Activated CD8-positive, alpha-beta T cell treated with anti-CD3 and anti-CD28 coated beads for 36 hours (primary cell): ENCODE data around the gene ANKRD40. TPM values are rescaled to one million over a fixed set of nuclear protein-coding genes. Genes with fewer than 3 reads are reported as not detected.
"Not testable (repeated sequence)": the region's sequence is repeated elsewhere in the genome, so short reads cannot be mapped to it uniquely, and the experiment has no call there.

ENCODE experiments used
- ATAC-seq: fragments of 200-7000 bp; cut with Tn5 transposase; one replicate; pipeline ENCODE4 v1.10.0; 2021; ENCODE audit warnings: mild to moderate bottlenecking, moderate library complexity
- CTCF ChIA-PET: fragments of 350-600 bp; sonication (Branson Sonifier 250); formaldehyde crosslinking; loops from one replicate; lab custom pipeline; 2021; ENCODE audit warnings: antibody characterized with exemption; lab: Charles Lee
- POLR2A ChIA-PET: fragments of 350-600 bp; sonication (Branson Sonifier 250); formaldehyde crosslinking; loops from one replicate; lab custom pipeline; 2021; ENCODE audit warnings: antibody characterized with exemption; lab: Charles Lee
- DNase-seq: peaks from one replicate; pipeline ENCODE4 v3.0.0-alpha.2; 2020
- H3K27ac Mint-ChIP-seq: one replicate; pipeline ENCODE4 v1.8.0; 2021; ENCODE audit warnings: mild to moderate bottlenecking, mixed read lengths
- H3K27me3 Mint-ChIP-seq: one replicate; pipeline ENCODE4 v1.8.0; 2021; ENCODE audit warnings: mixed read lengths
- H3K36me3 Mint-ChIP-seq: one replicate; pipeline ENCODE4 v1.8.0; 2021; ENCODE audit warnings: low read depth, mixed read lengths
- H3K4me1 Mint-ChIP-seq: one replicate; pipeline ENCODE4 v1.8.0; 2021; ENCODE audit warnings: low read depth, mixed read lengths
- H3K4me3 Mint-ChIP-seq: one replicate; pipeline ENCODE4 v1.8.0; 2021; ENCODE audit warnings: mild to moderate bottlenecking, moderate library complexity, mixed read lengths
- H3K9me3 Mint-ChIP-seq: one replicate; pipeline ENCODE4 v1.8.0; 2021; ENCODE audit warnings: mixed read lengths
- intact Hi-C: fragments of 100-400 bp; cut with micrococcal nuclease; formaldehyde crosslinking; loops from one replicate; pipeline ENCODE4 v1.10.0; 2022
- total RNA-seq, 2 experiments: library from RNA; stranded (reverse); gene quantifications; one replicate each; pipeline ENCODE4 v1.2.3, GENCODE V29; 2021
- TF ChIP-seq, protein P1 (sequence below): fragments of 200-600 bp; IDR thresholded peaks from one replicate; pipeline ENCODE4 v1.8.0; 2022; ENCODE audit warnings: antibody characterized with exemption, mild to moderate bottlenecking

ANKRD40 gene
- total RNA-seq, 2 experiments from 2014 or later: 26.3 to 27.3 TPM

DNA sequence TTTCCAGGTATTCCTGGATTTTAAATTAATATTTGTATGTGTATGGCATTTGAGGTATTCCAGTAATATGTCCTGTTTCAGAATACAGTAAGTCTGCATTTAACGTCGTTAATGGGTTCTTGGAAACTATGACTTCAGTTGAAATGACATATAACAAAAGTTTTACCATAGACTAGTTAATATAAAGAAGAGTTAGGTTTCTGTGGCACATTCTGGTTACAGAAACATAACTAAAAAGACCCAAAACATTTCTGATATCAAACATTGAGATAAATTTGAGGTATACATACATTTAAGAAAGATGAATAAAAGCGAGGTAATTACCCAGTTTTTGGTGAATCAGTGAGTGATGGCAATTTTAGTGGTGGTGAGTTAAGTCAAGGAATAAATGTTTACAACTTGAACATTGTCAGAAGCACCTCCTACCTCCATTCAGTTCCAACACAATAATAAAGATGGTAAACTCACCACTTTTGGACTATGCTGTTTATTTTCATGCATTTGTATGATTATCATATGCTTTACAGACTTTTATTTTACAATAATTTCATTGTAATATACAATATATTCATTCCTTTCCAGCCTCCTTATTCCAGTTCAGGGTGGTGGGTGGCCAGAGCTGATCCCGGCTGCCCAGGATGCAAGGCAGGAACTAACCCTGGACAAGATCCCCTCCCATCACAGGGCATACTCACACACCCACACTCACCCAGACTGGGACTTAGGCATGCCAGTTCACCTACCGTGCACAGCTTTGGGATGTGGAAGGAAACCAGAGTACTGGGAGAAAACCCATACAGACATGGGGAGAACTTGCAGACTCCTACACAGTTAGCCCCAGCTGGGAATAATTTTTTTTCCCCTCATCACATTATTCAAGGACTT lies 21.4 kb upstream of the ANKRD40 start:
- H3K4me1 Mint-ChIP-seq: peaks cover 52% of the 10 kb centered on the region
- no peaks in the 10 kb centered on the region for H3K27me3 Mint-ChIP-seq
- peaks cover 11% of the 10 kb centered on the region for H3K36me3 Mint-ChIP-seq
- H3K9me3 Mint-ChIP-seq: no peaks in the 10 kb centered on the region
- TF ChIP-seq, protein P1, sequence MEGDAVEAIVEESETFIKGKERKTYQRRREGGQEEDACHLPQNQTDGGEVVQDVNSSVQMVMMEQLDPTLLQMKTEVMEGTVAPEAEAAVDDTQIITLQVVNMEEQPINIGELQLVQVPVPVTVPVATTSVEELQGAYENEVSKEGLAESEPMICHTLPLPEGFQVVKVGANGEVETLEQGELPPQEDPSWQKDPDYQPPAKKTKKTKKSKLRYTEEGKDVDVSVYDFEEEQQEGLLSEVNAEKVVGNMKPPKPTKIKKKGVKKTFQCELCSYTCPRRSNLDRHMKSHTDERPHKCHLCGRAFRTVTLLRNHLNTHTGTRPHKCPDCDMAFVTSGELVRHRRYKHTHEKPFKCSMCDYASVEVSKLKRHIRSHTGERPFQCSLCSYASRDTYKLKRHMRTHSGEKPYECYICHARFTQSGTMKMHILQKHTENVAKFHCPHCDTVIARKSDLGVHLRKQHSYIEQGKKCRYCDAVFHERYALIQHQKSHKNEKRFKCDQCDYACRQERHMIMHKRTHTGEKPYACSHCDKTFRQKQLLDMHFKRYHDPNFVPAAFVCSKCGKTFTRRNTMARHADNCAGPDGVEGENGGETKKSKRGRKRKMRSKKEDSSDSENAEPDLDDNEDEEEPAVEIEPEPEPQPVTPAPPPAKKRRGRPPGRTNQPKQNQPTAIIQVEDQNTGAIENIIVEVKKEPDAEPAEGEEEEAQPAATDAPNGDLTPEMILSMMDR: no peak
- peak overlapping the region; percentile 69 for H3K27ac Mint-ChIP-seq
- no peak for ATAC-seq
- CTCF ChIA-PET: no interaction called here
- H3K4me3 Mint-ChIP-seq: no peak overlapping the region
- intact Hi-C loops: no loop called here
- DNase-seq: no peak
- POLR2A ChIA-PET: interaction anchor here (0.9 to 1.1 kb wide), 3 partner anchors 10 to 23 kb away, joined by 3 read pairs; no protein-coding TSS in a partner anchor

DNA sequence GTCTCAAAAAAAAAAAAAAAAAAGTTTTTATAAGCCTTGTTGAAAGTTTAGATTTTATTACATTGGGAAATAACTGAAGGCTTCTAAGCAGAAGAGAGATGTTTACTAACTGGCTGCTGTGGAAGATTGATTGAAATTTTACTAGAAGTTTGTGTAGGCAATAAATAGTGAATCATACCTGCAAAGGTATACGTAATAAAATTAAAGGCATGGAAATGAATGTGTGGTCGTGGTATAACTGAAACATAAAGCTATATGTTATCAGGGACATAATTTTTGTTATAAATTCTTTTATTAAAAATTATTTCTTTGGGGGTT lies 20.4 kb upstream of the ANKRD40 start:
- peaks cover 60% of the 10 kb centered on the region for H3K4me1 Mint-ChIP-seq
- H3K27me3 Mint-ChIP-seq: no peaks in the 10 kb centered on the region
- H3K27ac Mint-ChIP-seq: peak overlapping the region; percentile 63
- H3K36me3 Mint-ChIP-seq: peaks cover 15% of the 10 kb centered on the region
- H3K9me3 Mint-ChIP-seq: no peaks in the 10 kb centered on the region
- TF ChIP-seq, protein P1: no peak
- DNase-seq: no peak
- intact Hi-C loops: no loop called here
- ChIA-PET POLR2A (interaction anchor here (0.9 to 1.6 kb wide), 2 partner anchors 14 to 20 kb away, joined by 3 to 6 read pairs; no protein-coding TSS in a partner anchor), CTCF (interaction anchor here (0.7 kb wide), 1 partner anchor 155 kb away, joined by 3 read pairs; no protein-coding TSS in a partner anchor)
- H3K4me3 Mint-ChIP-seq: no peak overlapping the region
- ATAC-seq: no peak

DNA sequence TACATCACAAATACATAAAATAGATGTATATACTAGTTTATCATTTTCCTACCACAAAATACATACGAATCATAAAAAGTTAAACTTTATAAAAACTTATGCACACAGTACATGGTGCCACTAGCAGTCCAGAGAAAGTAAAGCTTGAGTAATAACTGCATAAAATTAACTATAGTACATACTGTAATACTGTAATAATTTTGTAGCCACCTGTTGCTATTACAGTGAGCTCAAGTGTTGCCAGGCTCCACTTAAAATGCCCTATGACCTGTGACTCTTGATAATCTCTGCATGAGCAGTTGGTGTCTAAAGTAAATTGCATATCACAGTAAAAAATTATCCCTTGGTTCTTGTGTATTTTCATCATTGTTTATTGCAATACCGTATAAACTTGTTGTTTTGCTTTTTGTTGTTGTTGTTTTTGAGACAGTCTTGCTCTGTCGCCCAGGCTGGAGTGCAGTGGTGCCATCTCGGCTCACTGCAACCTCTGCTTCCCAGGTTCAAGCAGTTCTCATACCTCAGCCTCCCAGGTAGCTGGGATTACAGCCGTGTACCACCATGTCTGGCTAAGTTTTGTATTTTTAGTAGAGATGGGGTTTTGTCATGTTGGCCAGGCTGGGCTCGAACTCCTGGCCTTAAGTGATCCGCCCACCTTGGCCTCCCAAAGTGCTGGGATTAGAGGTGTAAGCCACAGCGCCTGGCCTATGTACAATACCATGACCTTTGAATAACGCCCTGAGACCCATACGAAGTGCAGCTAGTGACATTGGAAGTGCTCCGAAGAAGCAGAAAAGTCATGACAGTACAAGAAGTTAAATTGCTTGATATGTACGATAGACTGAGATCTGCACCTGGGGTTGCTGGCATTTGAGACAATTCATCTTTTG lies 18.3 kb upstream of the ANKRD40 start:
- Mint-ChIP-seq H3K9me3 (no peaks in the 10 kb centered on the region), H3K27ac (no peak overlapping the region), H3K27me3 (no peaks in the 10 kb centered on the region), H3K4me1 (peaks cover 52% of the 10 kb centered on the region), H3K4me3 (no peak overlapping the region), H3K36me3 (peaks cover 23% of the 10 kb centered on the region)
- CTCF ChIA-PET: interaction anchor here (1.0 kb wide), 1 partner anchor 21 kb away, joined by 3 read pairs; no protein-coding TSS in a partner anchor
- intact Hi-C loops: no loop called here
- DNase-seq (no peak), ATAC-seq (no peak)
- POLR2A ChIA-PET: interaction anchor here (0.7 to 2.3 kb wide), 4 partner anchors 12 to 293 kb away, joined by 3 to 9 read pairs (median 6); partner anchors contain the start of gene ANKRD40
- TF ChIP-seq, protein P1: no peak

DNA sequence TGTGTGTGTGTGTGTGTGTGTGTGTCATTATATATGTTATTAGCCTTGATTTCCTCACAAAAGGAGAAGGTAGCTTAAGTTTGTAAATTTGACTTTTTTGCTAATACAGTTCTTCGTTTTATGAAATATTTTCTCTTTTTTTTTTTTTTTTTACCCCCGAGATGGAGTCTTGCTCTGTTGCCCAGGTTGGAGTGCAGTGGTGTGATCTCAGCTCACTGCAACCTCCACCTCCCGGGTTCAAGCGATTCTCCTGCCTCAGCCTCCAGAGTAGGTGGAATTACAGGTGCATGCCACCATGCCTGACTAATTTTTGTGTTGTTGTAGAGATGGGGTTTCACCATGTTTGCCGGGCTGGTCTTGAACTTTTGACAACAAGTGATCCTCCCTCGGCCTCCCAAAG lies 16.9 kb upstream of the ANKRD40 start:
- H3K4me3 Mint-ChIP-seq, H3K27me3 Mint-ChIP-seq, intact Hi-C loops, DNase-seq, H3K9me3 Mint-ChIP-seq, H3K27ac Mint-ChIP-seq, ATAC-seq: not testable (repeated sequence)
- Mint-ChIP-seq H3K4me1 (peaks cover 50% of the 10 kb centered on the region), H3K36me3 (peaks cover 35% of the 10 kb centered on the region)
- ChIA-PET POLR2A (interaction anchor here (0.7 to 1.0 kb wide), 2 partner anchors 16 to 220 kb away, joined by 3 to 4 read pairs; no protein-coding TSS in a partner anchor), CTCF (interaction anchor here (1.0 kb wide), 1 partner anchor 125 kb away, joined by 3 read pairs; no protein-coding TSS in a partner anchor)

DNA sequence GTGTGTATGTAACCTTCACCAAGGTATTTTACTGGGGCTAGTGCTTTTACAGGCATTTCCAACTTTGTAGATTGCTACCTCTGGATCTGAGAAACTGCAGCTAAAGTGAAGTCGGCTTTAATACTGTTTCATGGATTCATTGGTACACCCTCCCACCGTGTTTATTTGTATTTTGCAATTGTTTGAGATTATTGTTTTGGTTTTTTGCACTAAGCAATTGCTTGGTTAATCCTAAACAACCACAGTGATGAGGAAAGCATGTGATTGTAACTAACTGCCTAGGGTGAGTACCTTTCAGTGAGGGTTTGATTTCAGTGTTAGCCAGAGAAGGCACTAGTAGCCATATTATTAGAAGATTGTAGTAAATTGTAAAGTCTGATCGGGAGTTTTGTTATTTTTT lies 15.0 kb upstream of the ANKRD40 start:
- Mint-ChIP-seq H3K27me3 (no peaks in the 10 kb centered on the region), H3K4me1 (peaks cover 34% of the 10 kb centered on the region), H3K27ac (peak overlapping the region; percentile 50), H3K4me3 (peak overlapping the region; percentile 41), H3K9me3 (no peaks in the 10 kb centered on the region), H3K36me3 (peaks cover 37% of the 10 kb centered on the region)
- intact Hi-C loops: no loop called here
- TF ChIP-seq, protein P1: no peak
- ATAC-seq (no peak), DNase-seq (no peak)
- ChIA-PET CTCF (no interaction called here), POLR2A (interaction anchor here (1.5 kb wide), 1 partner anchor 14 kb away, joined by 6 read pairs; no protein-coding TSS in a partner anchor)
